ENCODE data around the gene PDCD6IP.

Gene PDCD6IP

GRCh38 chr3:33898901-33899300 lies 100.5 kb downstream of the PDCD6IP start:
- DNase-seq: no peak

GRCh38 chr3:33900440-33900808 lies 102.0 kb downstream of the PDCD6IP start:
- DNase-seq: no peak

- no peak for DNase-seq
These were observed 102.5 kb downstream of the PDCD6IP start for GRCh38 chr3:33900809-33901505.

- no peak for DNase-seq
These were observed 103.6 kb downstream of the PDCD6IP start for GRCh38 chr3:33901862-33902563.

- no peak for DNase-seq
These were observed 106.3 kb downstream of the PDCD6IP start for GRCh38 chr3:33904730-33905129.

GRCh38 chr3:33908250-33908851 lies 109.9 kb downstream of the PDCD6IP start:
- DNase-seq: no peak

- no peak for DNase-seq
These were observed 111.1 kb downstream of the PDCD6IP start for GRCh38 chr3:33909547-33909946.

GRCh38 chr3:33910031-33910430 lies 111.6 kb downstream of the PDCD6IP start:
- DNase-seq: no peak

- no peak for DNase-seq
These were observed 113.3 kb downstream of the PDCD6IP start for GRCh38 chr3:33911525-33912322.

- DNase-seq: no peak
These were observed 115.8 kb downstream of the PDCD6IP start for GRCh38 chr3:33914212-33914611.

- DNase-seq: no peak
These were observed 116.4 kb downstream of the PDCD6IP start for GRCh38 chr3:33914731-33915379.

- DNase-seq: peak; percentile 16 to 17
These were observed 117.5 kb downstream of the PDCD6IP start for GRCh38 chr3:33915796-33916546.

- no peak for DNase-seq
These were observed 119.8 kb downstream of the PDCD6IP start for GRCh38 chr3:33918126-33918756.
